ENCODE measurements around the gene IFT81.

The IFT81 gene

GRCh38 chr12:110109837-110110535, 14.2 kb upstream of the IFT81 start:
- Histone ChIP-seq H3K79me2 (ENCODE audit: insufficient read depth, low read length) (no peaks in the 10 kb centered on the region), H3K9ac (ENCODE audit: low read length) (no peak overlapping the region), H3K27me3 (ENCODE audit: low read length) (no peaks in the 10 kb centered on the region), H3K9me3 (ENCODE audit: insufficient read depth, low read length) (no peaks in the 10 kb centered on the region), H3K4me2 (ENCODE audit: low read depth, low read length, poor library complexity, severe bottlenecking) (no peak overlapping the region), H3F3A (ENCODE audit: insufficient read depth) (0 out of 2 replicates have a peak, but pooled peaks cover 3% of the 10 kb centered on the region), H2AFZ (ENCODE audit: low read depth, low read length, severe bottlenecking) (no peak overlapping the region), H3K4me3 (ENCODE audit: insufficient read depth, low read length, poor library complexity, severe bottlenecking) (no peak overlapping the region), H3K27ac (ENCODE audit: low read depth, low read length) (no peak overlapping the region), H3K36me3 (ENCODE audit: low read length) (no peaks in the 10 kb centered on the region), H3K9me2 (replicated peaks; ENCODE audit: insufficient read depth, low read length) (no peaks in the 10 kb centered on the region), H4K20me1 (ENCODE audit: low read depth, low read length) (no peaks in the 10 kb centered on the region)
- TF ChIP-seq, protein P1, sequence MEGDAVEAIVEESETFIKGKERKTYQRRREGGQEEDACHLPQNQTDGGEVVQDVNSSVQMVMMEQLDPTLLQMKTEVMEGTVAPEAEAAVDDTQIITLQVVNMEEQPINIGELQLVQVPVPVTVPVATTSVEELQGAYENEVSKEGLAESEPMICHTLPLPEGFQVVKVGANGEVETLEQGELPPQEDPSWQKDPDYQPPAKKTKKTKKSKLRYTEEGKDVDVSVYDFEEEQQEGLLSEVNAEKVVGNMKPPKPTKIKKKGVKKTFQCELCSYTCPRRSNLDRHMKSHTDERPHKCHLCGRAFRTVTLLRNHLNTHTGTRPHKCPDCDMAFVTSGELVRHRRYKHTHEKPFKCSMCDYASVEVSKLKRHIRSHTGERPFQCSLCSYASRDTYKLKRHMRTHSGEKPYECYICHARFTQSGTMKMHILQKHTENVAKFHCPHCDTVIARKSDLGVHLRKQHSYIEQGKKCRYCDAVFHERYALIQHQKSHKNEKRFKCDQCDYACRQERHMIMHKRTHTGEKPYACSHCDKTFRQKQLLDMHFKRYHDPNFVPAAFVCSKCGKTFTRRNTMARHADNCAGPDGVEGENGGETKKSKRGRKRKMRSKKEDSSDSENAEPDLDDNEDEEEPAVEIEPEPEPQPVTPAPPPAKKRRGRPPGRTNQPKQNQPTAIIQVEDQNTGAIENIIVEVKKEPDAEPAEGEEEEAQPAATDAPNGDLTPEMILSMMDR (IDR thresholded peaks at IDR 0.05; ENCODE audit: insufficient read depth, low read length, poor library complexity, severe bottlenecking): no peak
- TF ChIP-seq EZH2phosphoT487 (conservative IDR thresholded peaks at IDR 0.05; ENCODE audit: low read length): no peak

DNA sequence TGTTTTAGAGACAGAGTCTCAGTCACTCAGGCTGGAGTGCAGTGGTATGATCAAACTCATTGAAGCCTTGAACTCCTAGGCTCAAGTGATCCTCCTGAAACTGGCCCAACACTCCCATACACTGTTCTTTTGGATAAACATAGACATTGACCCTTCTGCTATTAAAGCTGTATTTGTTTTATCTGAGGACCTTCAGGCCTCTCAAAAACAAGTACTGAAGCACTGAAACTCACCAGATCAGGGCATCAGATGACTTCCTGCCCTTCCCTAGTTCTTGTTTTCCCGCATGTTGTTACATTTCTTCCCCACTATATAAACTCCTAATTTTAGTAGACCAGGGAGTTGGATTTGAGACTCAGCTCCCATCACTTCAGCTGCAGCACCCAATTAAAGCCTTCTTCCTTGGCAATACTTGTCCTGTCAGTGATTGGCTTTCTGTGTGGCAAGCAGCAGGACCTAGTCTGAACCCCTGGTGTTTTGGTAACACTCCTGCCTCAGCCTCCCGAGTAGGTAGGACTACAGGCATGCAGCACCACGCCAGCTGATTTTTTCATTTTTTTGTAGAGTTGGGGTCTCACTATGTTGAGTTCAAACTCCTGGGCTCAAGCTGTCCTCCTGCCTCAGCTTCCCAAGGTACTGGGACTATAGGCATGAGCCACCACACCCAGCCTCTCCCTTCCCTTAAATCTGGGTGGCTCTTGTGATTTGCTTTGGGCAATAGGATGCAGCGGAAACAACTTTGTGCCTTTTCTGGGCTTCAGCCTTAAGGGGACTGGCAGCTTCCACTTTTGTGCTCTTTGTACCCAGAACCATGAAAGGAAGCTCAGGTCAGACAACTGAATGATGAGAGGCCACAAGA, 12.5 kb upstream of the IFT81 start:
- Histone ChIP-seq H3K36me3 (ENCODE audit: low read length) (no peaks in the 10 kb centered on the region), H3K4me3 (ENCODE audit: insufficient read depth, low read length, poor library complexity, severe bottlenecking) (no peak overlapping the region), H3K9me2 (replicated peaks; ENCODE audit: insufficient read depth, low read length) (no peaks in the 10 kb centered on the region), H3F3A (ENCODE audit: insufficient read depth) (no peaks in the 10 kb centered on the region), H3K9ac (ENCODE audit: low read length) (no peak overlapping the region), H2AFZ (ENCODE audit: low read depth, low read length, severe bottlenecking) (no peak overlapping the region), H4K20me1 (ENCODE audit: low read depth, low read length) (no peaks in the 10 kb centered on the region), H3K4me2 (ENCODE audit: low read depth, low read length, poor library complexity, severe bottlenecking) (no peak overlapping the region), H3K9me3 (ENCODE audit: insufficient read depth, low read length) (no peaks in the 10 kb centered on the region), H3K79me2 (ENCODE audit: insufficient read depth, low read length) (no peaks in the 10 kb centered on the region), H3K27me3 (ENCODE audit: low read length) (no peaks in the 10 kb centered on the region), H3K27ac (ENCODE audit: low read depth, low read length) (no peak overlapping the region)
- no peak for TF ChIP-seq EZH2phosphoT487 (conservative IDR thresholded peaks at IDR 0.05; ENCODE audit: low read length)
- TF ChIP-seq, protein P1 (IDR thresholded peaks at IDR 0.05; ENCODE audit: insufficient read depth, low read length, poor library complexity, severe bottlenecking): no peak

GRCh38 chr12:110112335-110112660, 11.9 kb upstream of the IFT81 start:
- no peak overlapping the region for H3K4me2 ChIP-seq (ENCODE audit: low read depth, low read length, poor library complexity, severe bottlenecking)
- H3K79me2 ChIP-seq (ENCODE audit: insufficient read depth, low read length): no peaks in the 10 kb centered on the region
- H3K9ac ChIP-seq (ENCODE audit: low read length): no peak overlapping the region
- H4K20me1 ChIP-seq (ENCODE audit: low read depth, low read length): no peaks in the 10 kb centered on the region
- no peak overlapping the region for H2AFZ ChIP-seq (ENCODE audit: low read depth, low read length, severe bottlenecking)
- H3F3A ChIP-seq (ENCODE audit: insufficient read depth): no peaks in the 10 kb centered on the region
- H3K27me3 ChIP-seq (ENCODE audit: low read length): no peaks in the 10 kb centered on the region
- H3K9me2 ChIP-seq (replicated peaks; ENCODE audit: insufficient read depth, low read length): no peaks in the 10 kb centered on the region
- no peak overlapping the region for H3K4me3 ChIP-seq (ENCODE audit: insufficient read depth, low read length, poor library complexity, severe bottlenecking)
- no peaks in the 10 kb centered on the region for H3K9me3 ChIP-seq (ENCODE audit: insufficient read depth, low read length)
- H3K36me3 ChIP-seq (ENCODE audit: low read length): no peaks in the 10 kb centered on the region
- no peak for TF ChIP-seq EZH2phosphoT487 (conservative IDR thresholded peaks at IDR 0.05; ENCODE audit: low read length)
- H3K27ac ChIP-seq (ENCODE audit: low read depth, low read length): no peak overlapping the region

- Histone ChIP-seq H3K9me3 (ENCODE audit: insufficient read depth, low read length) (no peaks in the 10 kb centered on the region), H3K4me3 (ENCODE audit: insufficient read depth, low read length, poor library complexity, severe bottlenecking) (no peak overlapping the region), H3K4me2 (ENCODE audit: low read depth, low read length, poor library complexity, severe bottlenecking) (no peak overlapping the region), H2AFZ (ENCODE audit: low read depth, low read length, severe bottlenecking) (no peak overlapping the region), H3K79me2 (ENCODE audit: insufficient read depth, low read length) (no peaks in the 10 kb centered on the region), H3K27me3 (ENCODE audit: low read length) (no peaks in the 10 kb centered on the region), H3F3A (ENCODE audit: insufficient read depth) (no peaks in the 10 kb centered on the region), H3K9me2 (replicated peaks; ENCODE audit: insufficient read depth, low read length) (no peaks in the 10 kb centered on the region), H4K20me1 (ENCODE audit: low read depth, low read length) (no peaks in the 10 kb centered on the region), H3K9ac (ENCODE audit: low read length) (no peak overlapping the region), H3K36me3 (ENCODE audit: low read length) (no peaks in the 10 kb centered on the region), H3K27ac (ENCODE audit: low read depth, low read length) (no peak overlapping the region)
- TF ChIP-seq, protein P1 (IDR thresholded peaks at IDR 0.05; ENCODE audit: insufficient read depth, low read length, poor library complexity, severe bottlenecking): no peak
- no peak for TF ChIP-seq EZH2phosphoT487 (conservative IDR thresholded peaks at IDR 0.05; ENCODE audit: low read length)
Measured at GRCh38 chr12:110114528-110114937, 9.6 kb upstream of the IFT81 start.
